Fibroblast of villous mesenchyme (primary cell): Measurements from ENCODE around the gene CDKL2. TPM values are rescaled to one million over a fixed set of nuclear protein-coding genes. Genes with fewer than 3 reads are reported as not detected.
"Not testable (repeated sequence)": the region's sequence is repeated elsewhere in the genome, so short reads cannot be mapped to it uniquely, and the experiment has no call there.

ENCODE experiments used
- DNase-seq: peaks from one replicate; pipeline ENCODE4 v3.0.0-alpha.2; 2010; ENCODE audit warnings: low read depth
- H3K4me3 ChIP-seq: 2 replicates; pipeline ENCODE4 v1.5.1; 2011; ENCODE audit warnings: low read depth, mild to moderate bottlenecking, low read length
- CTCF ChIP-seq: IDR thresholded peaks from 2 replicates; pipeline ENCODE4 v1.5.1; 2012; ENCODE audit warnings: low read depth, mild to moderate bottlenecking, low read length; ENCODE audit not compliant: insufficient read depth
- total RNA-seq: library from RNA; depleted of rRNA; stranded (reverse); fragments of >200 nt; gene quantifications from 2 replicates; pipeline ENCODE4 v1.2.3, GENCODE V29; 2012

Gene CDKL2
- total RNA-seq, 1 donor: 1.3 TPM

- H3K4me3 ChIP-seq: peak overlapping the region; percentile 100
- peak; percentile 55 for DNase-seq
- no peak for TF ChIP-seq CTCF
Measured at GRCh38 chr4:75672461-75673026, 42.2 kb upstream of the CDKL2 start.

- H3K4me3 ChIP-seq: peak overlapping the region; percentile 100
- DNase-seq: no peak
- TF ChIP-seq CTCF: no peak
Measured at GRCh38 chr4:75671802-75672421, 41.6 kb upstream of the CDKL2 start.

- no peak for TF ChIP-seq CTCF
- DNase-seq: no peak
- H3K4me3 ChIP-seq: no peak overlapping the region
Measured at GRCh38 chr4:75668596-75668995, 38.3 kb upstream of the CDKL2 start.

GRCh38 chr4:75667636-75668035 is 37.3 kb upstream of the CDKL2 start:
- DNase-seq, H3K4me3 ChIP-seq: not testable (repeated sequence)

GRCh38 chr4:75666299-75666698 is 36.0 kb upstream of the CDKL2 start:
- DNase-seq: no peak
- no peak for TF ChIP-seq CTCF
- no peak overlapping the region for H3K4me3 ChIP-seq

GRCh38 chr4:75664604-75665003 is 34.3 kb upstream of the CDKL2 start:
- not testable (repeated sequence) for H3K4me3 ChIP-seq, DNase-seq

GRCh38 chr4:75662626-75663025 is 32.3 kb upstream of the CDKL2 start:
- peak; percentile 28 for DNase-seq
- H3K4me3 ChIP-seq: no peak overlapping the region
- TF ChIP-seq CTCF: no peak

- no peak for TF ChIP-seq CTCF
- no peak overlapping the region for H3K4me3 ChIP-seq
- no peak for DNase-seq
Measured at GRCh38 chr4:75660491-75660890, 30.2 kb upstream of the CDKL2 start.
